CD4-positive, alpha-beta memory T cell (primary cell): ENCODE measurements around the gene PFDN1. TPM values are rescaled to one million over a fixed set of nuclear protein-coding genes. Genes with fewer than 3 reads are reported as not detected.

Source experiments
- CTCF ChIA-PET: fragments of 350-600 bp; sonication (Branson Sonifier 250); formaldehyde crosslinking; loops from one replicate; lab custom pipeline; 2021; ENCODE audit warnings: inconsistent platforms; ENCODE audit not compliant: partially characterized antibody; lab: Charles Lee
- POLR2A ChIA-PET: fragments of 350-600 bp; sonication (Branson Sonifier 250); formaldehyde crosslinking; loops from one replicate; lab custom pipeline; 2021; ENCODE audit not compliant: partially characterized antibody; lab: Charles Lee
- DNase-seq, 5 donors: peaks; one replicate each; pipeline versions ENCODE4 v3.0.0 to v3.0.0-alpha.2; 2020 to 2022; ENCODE audit warnings: mixed read lengths in 1 of 5
- H3K27ac ChIP-seq: one replicate; pipeline ENCODE4 v1.7.0; 2013; ENCODE audit warnings: low read depth, low read length
- H3K27me3 ChIP-seq: 2 replicates; pipeline ENCODE4 v1.7.0; 2013; ENCODE audit warnings: mild to moderate bottlenecking, low read length, moderate library complexity; ENCODE audit not compliant: insufficient read depth
- H3K36me3 ChIP-seq: 2 replicates; pipeline ENCODE4 v1.7.0; 2013; ENCODE audit warnings: mild to moderate bottlenecking, low read length, moderate library complexity; ENCODE audit not compliant: insufficient read depth
- H3K4me1 ChIP-seq: 2 replicates; pipeline ENCODE4 v1.7.0; 2013; ENCODE audit warnings: mild to moderate bottlenecking, low read length, moderate library complexity; ENCODE audit not compliant: insufficient read depth
- H3K4me3 ChIP-seq, 2 donors: one replicate each; pipeline ENCODE4 v1.7.0; 2013; ENCODE audit warnings: low read length in 2 of 2, mild to moderate bottlenecking in 1 of 2
- H3K9me3 ChIP-seq, 2 donors: one replicate each; pipeline ENCODE4 v1.7.0; 2013; ENCODE audit warnings: low read length in 2 of 2, control low read depth in 1 of 2; ENCODE audit not compliant: control insufficient read depth in 1 of 2
- H3K27ac Mint-ChIP-seq, 7 donors: one replicate each; pipeline ENCODE4 v1.8.0; 2020 to 2021; ENCODE audit warnings: mixed read lengths in 7 of 7, mild to moderate bottlenecking in 6 of 7, inconsistent platforms in 3 of 7, moderate library complexity in 3 of 7
- H3K27me3 Mint-ChIP-seq, 2 donors: one replicate each; pipeline ENCODE4 v1.8.0; 2020 to 2021; ENCODE audit warnings: mixed read lengths in 2 of 2
- H3K36me3 Mint-ChIP-seq, 2 donors: one replicate each; pipeline ENCODE4 v1.8.0; 2020 to 2021; ENCODE audit warnings: mixed read lengths in 2 of 2, inconsistent platforms in 1 of 2, mild to moderate bottlenecking in 1 of 2
- H3K4me1 Mint-ChIP-seq, 4 donors: one replicate each; pipeline ENCODE4 v1.8.0; 2020 to 2021; ENCODE audit warnings: mixed read lengths in 4 of 4, mild to moderate bottlenecking in 1 of 4
- H3K4me3 Mint-ChIP-seq, 8 donors: one replicate each; pipeline ENCODE4 v1.8.0; 2020 to 2021; ENCODE audit warnings: mixed read lengths in 8 of 8, mild to moderate bottlenecking in 7 of 8, moderate library complexity in 6 of 8, inconsistent platforms in 3 of 8
- H3K9me3 Mint-ChIP-seq, 8 donors: one replicate each; pipeline ENCODE4 v1.8.0; 2020 to 2021; ENCODE audit warnings: mixed read lengths in 8 of 8, mild to moderate bottlenecking in 5 of 8, inconsistent platforms in 3 of 8, moderate library complexity in 1 of 8
- intact Hi-C: fragments of 100-400 bp; cut with micrococcal nuclease; formaldehyde crosslinking; loops from one replicate; pipeline ENCODE4 v1.15.1; 2023
- polyA plus RNA-seq, 2 donors: library from polyadenylated mRNA; unstranded; fragments of 300-500 nt; fragmentation: Illumina TruSeq; gene quantifications; one replicate each; pipeline ENCODE4 v1.2.3, GENCODE V29; 2021
- total RNA-seq, 2 experiments: library from RNA; stranded (reverse); gene quantifications; one replicate each; pipeline ENCODE4 v1.2.3, GENCODE V29; 2021

The PFDN1 gene
- 10 to 100 TPM; 24.8 to 26.2 TPM for total RNA-seq
- 100 to 1,000 TPM; 116 to 223 TPM for polyA plus RNA-seq

GRCh38 chr5:140302786-140303639 lies at the start of gene PFDN1:
Gene PFDN1, minus strand, starts transcription at chr5:140303101. Its CDS starts 28 bp downstream, at chr5:140303073.
- Mint-ChIP-seq H3K4me1 (peaks cover 15 to 26% (median 23%) of the 10 kb centered on the region in 4 donors), H3K4me3 (peak within 1 kb of the TSS; percentile 96 to 100 (median 100)), H3K27ac (peak within 1 kb of the TSS; percentile 85 to 99 (median 99)), H3K36me3 (peaks cover 12 to 24% of the 10 kb centered on the region in 2 donors), H3K27me3 (peaks cover 0 to 3% of the 10 kb centered on the region in 2 donors), H3K9me3 (no peaks in the 10 kb centered on the region)
- H3K36me3 ChIP-seq: no peaks in the 10 kb centered on the region
- peak within 1 kb of the TSS; percentile 81 for H3K27ac ChIP-seq
- no peaks in the 10 kb centered on the region for H3K27me3 ChIP-seq
- H3K4me3 ChIP-seq: peak within 1 kb of the TSS; percentile 87 to 92
- ChIA-PET CTCF (interaction anchor here (0.6 to 3.1 kb wide), 7 partner anchors 48 to 947 kb away, joined by 3 to 17 read pairs (median 3); no protein-coding TSS in a partner anchor), POLR2A (interaction anchor here (0.5 to 1.7 kb wide), 8 partner anchors 9 to 188 kb away, joined by 3 to 11 read pairs (median 4); partner anchors contain the start of genes ANKHD1, CYSTM1 and HBEGF)
- H3K9me3 ChIP-seq: no peaks in the 10 kb centered on the region
- intact Hi-C loops: loop anchor here (1.0 to 5.0 kb wide), 3 partner anchors 44 to 128 kb away; partner anchors contain the start of genes ANKHD1, CYSTM1 and HBEGF
- H3K4me1 ChIP-seq: peaks cover 16% of the 10 kb centered on the region
- peak; percentile 89 to 94 (median 92) for DNase-seq

- no peaks in the 10 kb centered on the region for H3K36me3 Mint-ChIP-seq
- H3K36me3 ChIP-seq: no peaks in the 10 kb centered on the region
- no peak overlapping the region for H3K4me3 ChIP-seq
- peaks cover 1 to 5% of the 10 kb centered on the region in 2 donors for H3K27me3 Mint-ChIP-seq
- H3K27me3 ChIP-seq: no peaks in the 10 kb centered on the region
- peaks cover 0 to 2% (median 0%) of the 10 kb centered on the region in 8 donors for H3K9me3 Mint-ChIP-seq
- intact Hi-C loops: loop anchor here (1.0 to 10.0 kb wide), 3 partner anchors 107 to 177 kb away; partner anchors contain the start of gene CYSTM1
- peak; percentile 70 to 81 (median 77) for DNase-seq
- H3K9me3 ChIP-seq: no peaks in the 10 kb centered on the region
- H3K4me3 Mint-ChIP-seq: peak overlapping the region in 3 of 8 donors; percentile 25 to 53 (median 49)
- H3K4me1 Mint-ChIP-seq: peaks cover 8 to 16% (median 11%) of the 10 kb centered on the region in 4 donors
- CTCF ChIA-PET: interaction anchor here (0.7 to 16.4 kb wide), 39 partner anchors 9 to 371 kb away, joined by 3 to 518 read pairs (median 4); partner anchors contain the start of genes IK, NDUFA2, PFDN1 and ZMAT2
- no peak overlapping the region for H3K27ac ChIP-seq
- H3K4me1 ChIP-seq: peaks cover 11% of the 10 kb centered on the region
- H3K27ac Mint-ChIP-seq: peak overlapping the region in 2 of 7 donors; percentile 19 to 61
- POLR2A ChIA-PET: interaction anchor here (1.0 to 1.3 kb wide), 2 partner anchors 107 to 112 kb away, joined by 3 to 4 read pairs; no protein-coding TSS in a partner anchor
Observed at GRCh38 chr5:140351609-140352334, 48.9 kb upstream of the PFDN1 start.

GRCh38 chr5:140349244-140349643 lies 46.3 kb upstream of the PFDN1 start:
- H3K27me3 Mint-ChIP-seq: peaks cover 1 to 7% of the 10 kb centered on the region in 2 donors
- ChIA-PET POLR2A (no interaction called here), CTCF (interaction anchor here (0.6 to 16.4 kb wide), 8 partner anchors 9 to 304 kb away, joined by 3 to 518 read pairs (median 3); partner anchors contain the start of gene PFDN1)
- no peak for DNase-seq
- H3K27me3 ChIP-seq: no peaks in the 10 kb centered on the region
- H3K4me3 ChIP-seq: no peak overlapping the region
- H3K4me3 Mint-ChIP-seq: peak overlapping the region in 1 of 8 donors; percentile 8
- H3K9me3 Mint-ChIP-seq: peaks cover 0 to 2% (median 0%) of the 10 kb centered on the region in 8 donors
- H3K4me1 Mint-ChIP-seq: peaks cover 14 to 33% (median 18%) of the 10 kb centered on the region in 4 donors
- H3K36me3 ChIP-seq: no peaks in the 10 kb centered on the region
- no peak overlapping the region for H3K27ac Mint-ChIP-seq
- H3K4me1 ChIP-seq: peaks cover 22% of the 10 kb centered on the region
- H3K9me3 ChIP-seq: no peaks in the 10 kb centered on the region
- intact Hi-C loops: loop anchor here (5.0 kb wide), 1 partner anchor 47 kb away; the partner anchor contains the start of gene PFDN1
- no peak overlapping the region for H3K27ac ChIP-seq
- H3K36me3 Mint-ChIP-seq: no peaks in the 10 kb centered on the region

- intact Hi-C loops: loop anchor here (5.0 kb wide), 1 partner anchor 46 kb away; the partner anchor contains the start of gene PFDN1
- no peak for DNase-seq
- peak overlapping the region in 4 of 8 donors; percentile 24 to 79 (median 53) for H3K4me3 Mint-ChIP-seq
- H3K27me3 Mint-ChIP-seq: peaks cover 1 to 7% of the 10 kb centered on the region in 2 donors
- H3K9me3 Mint-ChIP-seq: peaks cover 0 to 2% (median 0%) of the 10 kb centered on the region in 8 donors
- H3K4me3 ChIP-seq: no peak overlapping the region
- H3K9me3 ChIP-seq: no peaks in the 10 kb centered on the region
- H3K27ac ChIP-seq: no peak overlapping the region
- no peaks in the 10 kb centered on the region for H3K27me3 ChIP-seq
- peaks cover 29% of the 10 kb centered on the region for H3K4me1 ChIP-seq
- H3K27ac Mint-ChIP-seq: peak overlapping the region in 1 of 7 donors; percentile 59
- POLR2A ChIA-PET: interaction anchor here (0.8 kb wide), 1 partner anchor 364 kb away, joined by 3 read pairs; no protein-coding TSS in a partner anchor
- peaks cover 19 to 44% (median 25%) of the 10 kb centered on the region in 4 donors for H3K4me1 Mint-ChIP-seq
- H3K36me3 Mint-ChIP-seq: no peaks in the 10 kb centered on the region
- H3K36me3 ChIP-seq: no peaks in the 10 kb centered on the region
- CTCF ChIA-PET: interaction anchor here (0.8 to 16.4 kb wide), 5 partner anchors 7 to 102 kb away, joined by 3 to 518 read pairs (median 12); partner anchors contain the start of gene SLC4A9
Observed at GRCh38 chr5:140348104-140348503, 45.2 kb upstream of the PFDN1 start.

GRCh38 chr5:140347360-140347759 lies 44.5 kb upstream of the PFDN1 start:
- peaks cover 26 to 51% (median 32%) of the 10 kb centered on the region in 4 donors for H3K4me1 Mint-ChIP-seq
- H3K9me3 ChIP-seq: no peaks in the 10 kb centered on the region
- H3K36me3 Mint-ChIP-seq: no peaks in the 10 kb centered on the region
- ChIA-PET POLR2A (interaction anchor here (0.8 to 1.2 kb wide), 3 partner anchors 16 to 364 kb away, joined by 3 to 4 read pairs (median 3); no protein-coding TSS in a partner anchor), CTCF (interaction anchor here (0.6 to 16.4 kb wide), 11 partner anchors 8 to 111 kb away, joined by 3 to 518 read pairs (median 6); partner anchors contain the start of gene SLC4A9)
- peaks cover 36% of the 10 kb centered on the region for H3K4me1 ChIP-seq
- H3K9me3 Mint-ChIP-seq: peaks cover 0 to 2% (median 0%) of the 10 kb centered on the region in 8 donors
- no peak for DNase-seq
- H3K4me3 Mint-ChIP-seq: peak overlapping the region in 7 of 8 donors; percentile 38 to 86 (median 83)
- peaks cover 1 to 7% of the 10 kb centered on the region in 2 donors for H3K27me3 Mint-ChIP-seq
- intact Hi-C loops: loop anchor here (5.0 kb wide), 1 partner anchor 45 kb away; the partner anchor contains the start of gene PFDN1
- H3K4me3 ChIP-seq: no peak overlapping the region
- no peaks in the 10 kb centered on the region for H3K36me3 ChIP-seq
- H3K27me3 ChIP-seq: no peaks in the 10 kb centered on the region
- H3K27ac ChIP-seq: no peak overlapping the region
- H3K27ac Mint-ChIP-seq: peak overlapping the region in 2 of 7 donors; percentile 42 to 74
